DND-41 (cell line): ENCODE data around the gene QSOX2.

Experiments used
- CTCF ChIP-seq: IDR thresholded peaks from 2 replicates; pipeline ENCODE4 v1.5.1; 2012; ENCODE audit warnings: borderline replicate concordance, low read length, moderate library complexity, mild to moderate bottlenecking; ENCODE audit not compliant: poor library complexity, severe bottlenecking; ENCODE audit errors: extremely low read depth
- EZH2 ChIP-seq: IDR thresholded peaks from 3 replicates; pipeline ENCODE4 v1.6.1; 2012; ENCODE audit warnings: borderline replicate concordance, low read depth, mild to moderate bottlenecking, moderate library complexity, low read length, inconsistent platforms; ENCODE audit not compliant: severe bottlenecking

GRCh38 chr9:136260521-136260920, 14.9 kb upstream of the QSOX2 start:
- no peak for TF ChIP-seq CTCF
- TF ChIP-seq EZH2 = no peak
